Thyroid gland (tissue), 4 donors: ENCODE measurements around the gene MTHFSD.

Source experiments
- POLR2A ChIP-seq, 2 donors: fragments of 450-650 bp; IDR thresholded peaks; one replicate each; pipeline ENCODE4 v1.6.1; 2017; ENCODE audit warnings: antibody characterized with exemption in 2 of 2, mild to moderate bottlenecking in 2 of 2, moderate library complexity in 1 of 2
- TF ChIP-seq, protein P1 (sequence below), 6 experiments: fragments of 200-600 bp in 3 of 6; fragments of 450-650 bp in 3 of 6; sonication (generic) in 3 of 6; IDR thresholded peaks; one replicate each; pipeline ENCODE4 v1.5.1; 2016 to 2019; ENCODE audit warnings: antibody characterized with exemption in 6 of 6, mild to moderate bottlenecking in 2 of 6, inconsistent platforms in 1 of 6, moderate library complexity in 1 of 6

DNA sequence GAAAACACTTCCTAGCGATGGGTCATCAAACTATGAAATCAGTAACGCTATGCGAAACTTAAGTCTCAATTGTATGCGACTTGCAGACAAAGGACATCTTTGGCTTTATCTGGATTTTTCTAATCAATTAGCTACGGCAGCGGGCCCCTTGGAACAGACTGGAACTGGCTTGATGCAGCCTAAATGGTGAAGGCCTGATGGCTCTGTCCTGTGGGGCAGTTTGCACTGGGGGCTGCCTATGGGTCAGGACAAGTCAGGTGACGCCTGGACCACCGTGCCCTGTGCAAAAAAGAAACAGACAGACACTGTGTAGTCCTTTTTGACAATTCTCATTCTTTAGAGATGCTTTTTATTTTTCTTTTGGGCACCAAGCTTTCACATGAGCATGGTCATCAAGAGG lies 22.0 kb downstream of the MTHFSD start:
- TF ChIP-seq POLR2A (IDR thresholded peaks at IDR 0.05), result no peak
- TF ChIP-seq, protein P1, sequence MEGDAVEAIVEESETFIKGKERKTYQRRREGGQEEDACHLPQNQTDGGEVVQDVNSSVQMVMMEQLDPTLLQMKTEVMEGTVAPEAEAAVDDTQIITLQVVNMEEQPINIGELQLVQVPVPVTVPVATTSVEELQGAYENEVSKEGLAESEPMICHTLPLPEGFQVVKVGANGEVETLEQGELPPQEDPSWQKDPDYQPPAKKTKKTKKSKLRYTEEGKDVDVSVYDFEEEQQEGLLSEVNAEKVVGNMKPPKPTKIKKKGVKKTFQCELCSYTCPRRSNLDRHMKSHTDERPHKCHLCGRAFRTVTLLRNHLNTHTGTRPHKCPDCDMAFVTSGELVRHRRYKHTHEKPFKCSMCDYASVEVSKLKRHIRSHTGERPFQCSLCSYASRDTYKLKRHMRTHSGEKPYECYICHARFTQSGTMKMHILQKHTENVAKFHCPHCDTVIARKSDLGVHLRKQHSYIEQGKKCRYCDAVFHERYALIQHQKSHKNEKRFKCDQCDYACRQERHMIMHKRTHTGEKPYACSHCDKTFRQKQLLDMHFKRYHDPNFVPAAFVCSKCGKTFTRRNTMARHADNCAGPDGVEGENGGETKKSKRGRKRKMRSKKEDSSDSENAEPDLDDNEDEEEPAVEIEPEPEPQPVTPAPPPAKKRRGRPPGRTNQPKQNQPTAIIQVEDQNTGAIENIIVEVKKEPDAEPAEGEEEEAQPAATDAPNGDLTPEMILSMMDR (IDR thresholded peaks at IDR 0.05), result no peak
